ENCODE measurements around the gene GLMN.
"Not testable (repeated sequence)": the region's sequence is repeated elsewhere in the genome, so short reads cannot be mapped to it uniquely, and the experiment has no call there.

Gene GLMN

GRCh38 chr1:92299477-92300150 is 827 bp upstream of the GLMN start:
- Histone ChIP-seq H2AFZ (ENCODE audit: low read length) (peak overlapping the region; percentile 97), H3K4me1 (ENCODE audit: low read length) (0 out of 2 replicates have a peak, but pooled peaks cover 4% of the 10 kb centered on the region), H3K4me2 (ENCODE audit: low read depth, low read length) (peak overlapping the region; percentile 84), H3K27ac (ENCODE audit: low read length) (no peak overlapping the region), H3F3A (ENCODE audit: insufficient read depth, low read length) (peaks cover 11% of the 10 kb centered on the region; the same call in 1 of the 2 replicates), H3K4me3 (ENCODE audit: low read length) (peak overlapping the region; percentile 87), H3K9ac (ENCODE audit: low read length) (peak overlapping the region; percentile 96), H3K9me2 (replicated peaks; ENCODE audit: insufficient read depth, low read length) (no peaks in the 10 kb centered on the region), H3K79me2 (ENCODE audit: low read length) (peaks cover 22% of the 10 kb centered on the region), H3K36me3 (replicated peaks; ENCODE audit: insufficient read depth, low read length) (peaks cover 3% of the 10 kb centered on the region; the same call in 1 of the 2 replicates), H3K9me3 (replicated peaks; ENCODE audit: insufficient read depth, low read length) (no peaks in the 10 kb centered on the region), H4K20me1 (ENCODE audit: insufficient read depth, low read length) (no peaks in the 10 kb centered on the region), H3K27me3 (replicated peaks; ENCODE audit: insufficient read depth, low read length) (no peaks in the 10 kb centered on the region)
- TF ChIP-seq EZH2phosphoT487 (IDR thresholded peaks at IDR 0.05; ENCODE audit: low read length), result no peak
- TF ChIP-seq EZH2 (optimal IDR thresholded peaks at IDR 0.05; ENCODE audit: low read depth, low read length), result no peak
- no peak for TF ChIP-seq CTCF (IDR thresholded peaks at IDR 0.05; ENCODE audit: low read length)
- no peak for DNase-seq

- H3K9me3 ChIP-seq (replicated peaks; ENCODE audit: insufficient read depth, low read length), result no peaks in the 10 kb centered on the region
- TF ChIP-seq EZH2 (optimal IDR thresholded peaks at IDR 0.05; ENCODE audit: low read depth, low read length) (no peak), CTCF (IDR thresholded peaks at IDR 0.05; ENCODE audit: low read length) (no peak), EZH2phosphoT487 (IDR thresholded peaks at IDR 0.05; ENCODE audit: low read length) (no peak)
- peaks cover 22% of the 10 kb centered on the region for H3K79me2 ChIP-seq (ENCODE audit: low read length)
Observed at GRCh38 chr1:92298213-92298572, 594 bp downstream of the GLMN start.

GRCh38 chr1:92291372-92291999 is 7.3 kb downstream of the GLMN start:
- Histone ChIP-seq H3F3A (ENCODE audit: insufficient read depth, low read length) (no peaks in the 10 kb centered on the region; the same call in 1 of the 2 replicates), H2AFZ (ENCODE audit: low read length) (no peak overlapping the region), H3K4me2 (ENCODE audit: low read depth, low read length) (no peak overlapping the region), H4K20me1 (ENCODE audit: insufficient read depth, low read length) (no peaks in the 10 kb centered on the region), H3K9me3 (replicated peaks; ENCODE audit: insufficient read depth, low read length) (no peaks in the 10 kb centered on the region), H3K27ac (ENCODE audit: low read length) (no peak overlapping the region), H3K9me2 (replicated peaks; ENCODE audit: insufficient read depth, low read length) (no peaks in the 10 kb centered on the region), H3K79me2 (ENCODE audit: low read length) (no peaks in the 10 kb centered on the region), H3K9ac (ENCODE audit: low read length) (no peak overlapping the region), H3K4me1 (ENCODE audit: low read length) (no peaks in the 10 kb centered on the region), H3K36me3 (replicated peaks; ENCODE audit: insufficient read depth, low read length) (no peaks in the 10 kb centered on the region; the same call in 1 of the 2 replicates), H3K4me3 (ENCODE audit: low read length) (no peak overlapping the region), H3K27me3 (replicated peaks; ENCODE audit: insufficient read depth, low read length) (no peaks in the 10 kb centered on the region)
- TF ChIP-seq EZH2phosphoT487 (IDR thresholded peaks at IDR 0.05; ENCODE audit: low read length) (no peak), CTCF (IDR thresholded peaks at IDR 0.05; ENCODE audit: low read length) (peak; percentile 72), EZH2 (optimal IDR thresholded peaks at IDR 0.05; ENCODE audit: low read depth, low read length) (no peak)
- peak; percentile 40 for DNase-seq

More at GRCh38 chr1:92298213-92298572, 594 bp downstream of the GLMN start:
- peak overlapping the region; percentile 97 for H2AFZ ChIP-seq (ENCODE audit: low read length)
- peaks cover 3% of the 10 kb centered on the region; the same call in 1 of the 2 replicates for H3K36me3 ChIP-seq (replicated peaks; ENCODE audit: insufficient read depth, low read length)
- H3K4me1 ChIP-seq (ENCODE audit: low read length), result 0 out of 2 replicates have a peak, but pooled peaks cover 4% of the 10 kb centered on the region
- H3K4me3 ChIP-seq (ENCODE audit: low read length), result peak overlapping the region; percentile 87
- H3K9ac ChIP-seq (ENCODE audit: low read length), result peak overlapping the region; percentile 96
- peak; percentile 43 for DNase-seq
- peak overlapping the region; percentile 89 for H3K27ac ChIP-seq (ENCODE audit: low read length)
- H3F3A ChIP-seq (ENCODE audit: insufficient read depth, low read length), result peaks cover 11% of the 10 kb centered on the region; the same call in 1 of the 2 replicates
- no peaks in the 10 kb centered on the region for H3K27me3 ChIP-seq (replicated peaks; ENCODE audit: insufficient read depth, low read length)
- H3K9me2 ChIP-seq (replicated peaks; ENCODE audit: insufficient read depth, low read length), result no peaks in the 10 kb centered on the region
- peak overlapping the region; percentile 84 for H3K4me2 ChIP-seq (ENCODE audit: low read depth, low read length)
- no peaks in the 10 kb centered on the region for H4K20me1 ChIP-seq (ENCODE audit: insufficient read depth, low read length)

GRCh38 chr1:92281411-92281810 is 17.4 kb downstream of the GLMN start:
- H3K36me3 ChIP-seq (replicated peaks; ENCODE audit: insufficient read depth, low read length); H3K27me3 ChIP-seq (replicated peaks; ENCODE audit: insufficient read depth, low read length); H3K9me2 ChIP-seq (replicated peaks; ENCODE audit: insufficient read depth, low read length); H3K9me3 ChIP-seq (replicated peaks; ENCODE audit: insufficient read depth, low read length); H3K4me2 ChIP-seq (ENCODE audit: low read depth, low read length); H3K4me3 ChIP-seq (ENCODE audit: low read length); DNase-seq; H4K20me1 ChIP-seq (ENCODE audit: insufficient read depth, low read length); H3K4me1 ChIP-seq (ENCODE audit: low read length); H3K9ac ChIP-seq (ENCODE audit: low read length); H3K79me2 ChIP-seq (ENCODE audit: low read length); H2AFZ ChIP-seq (ENCODE audit: low read length); H3K27ac ChIP-seq (ENCODE audit: low read length); H3F3A ChIP-seq (ENCODE audit: insufficient read depth, low read length): not testable (repeated sequence)

DNA sequence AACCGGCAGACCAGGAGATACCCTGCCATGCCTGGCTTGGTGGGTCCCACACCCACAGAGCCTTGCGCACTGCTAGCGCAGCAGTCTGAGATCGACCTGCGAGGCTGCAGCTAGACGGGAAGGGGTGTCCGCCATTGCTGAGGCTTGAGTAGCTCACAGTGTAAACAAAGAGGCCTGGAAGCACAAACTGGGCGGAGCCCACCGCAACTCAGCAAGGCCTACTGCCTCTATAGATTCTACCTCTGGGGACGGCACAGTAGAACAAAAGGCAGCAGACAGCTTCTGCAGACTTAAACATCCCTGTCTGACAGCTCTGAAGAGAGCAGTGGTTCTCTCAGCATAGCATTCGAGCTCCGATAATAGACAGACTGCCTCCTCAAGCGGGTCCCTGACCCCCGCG is 19.0 kb downstream of the GLMN start:
- not testable (repeated sequence) for H4K20me1 ChIP-seq (ENCODE audit: insufficient read depth, low read length); H3F3A ChIP-seq (ENCODE audit: insufficient read depth, low read length); H3K27ac ChIP-seq (ENCODE audit: low read length); H3K4me1 ChIP-seq (ENCODE audit: low read length); H3K79me2 ChIP-seq (ENCODE audit: low read length); H3K27me3 ChIP-seq (replicated peaks; ENCODE audit: insufficient read depth, low read length); H3K36me3 ChIP-seq (replicated peaks; ENCODE audit: insufficient read depth, low read length); H2AFZ ChIP-seq (ENCODE audit: low read length); H3K9me3 ChIP-seq (replicated peaks; ENCODE audit: insufficient read depth, low read length); H3K4me3 ChIP-seq (ENCODE audit: low read length); DNase-seq; H3K9ac ChIP-seq (ENCODE audit: low read length); H3K4me2 ChIP-seq (ENCODE audit: low read depth, low read length); H3K9me2 ChIP-seq (replicated peaks; ENCODE audit: insufficient read depth, low read length)
